Dermis blood vessel endothelial cell (primary cell): ENCODE measurements around the gene GPC6. TPM values are rescaled to one million over a fixed set of nuclear protein-coding genes. Genes with fewer than 3 reads are reported as not detected.
"Not testable (repeated sequence)": the region's sequence is repeated elsewhere in the genome, so short reads cannot be mapped to it uniquely, and the experiment has no call there.

ENCODE experiments used
- DNase-seq: peaks from one replicate; pipeline ENCODE4 v3.0.0; 2010
- total RNA-seq: library from RNA; depleted of rRNA; stranded (reverse); fragments of >200 nt; gene quantifications from 2 replicates; pipeline ENCODE4 v1.2.3, GENCODE V29; 2014

GPC6 gene
- total RNA-seq, 1 donor from 2014 or later, result 0.17 TPM

- no peak for DNase-seq
Measured at GRCh38 chr13:93270769-93271742, 44.4 kb downstream of the GPC6 start.

GRCh38 chr13:93279982-93280381 lies 53.4 kb downstream of the GPC6 start:
- no peak for DNase-seq

GRCh38 chr13:93280688-93281087 lies 54.1 kb downstream of the GPC6 start:
- no peak for DNase-seq

GRCh38 chr13:93283255-93283654 lies 56.6 kb downstream of the GPC6 start:
- no peak for DNase-seq

GRCh38 chr13:93284064-93284463 lies 57.5 kb downstream of the GPC6 start:
- DNase-seq, result no peak

- no peak for DNase-seq
Measured at GRCh38 chr13:93286047-93286446, 59.4 kb downstream of the GPC6 start.

- DNase-seq, result no peak
Measured at GRCh38 chr13:93289053-93289452, 62.4 kb downstream of the GPC6 start.

- no peak for DNase-seq
Measured at GRCh38 chr13:93289842-93290241, 63.2 kb downstream of the GPC6 start.

GRCh38 chr13:93290503-93290902 lies 63.9 kb downstream of the GPC6 start:
- no peak for DNase-seq

GRCh38 chr13:93292366-93292765 lies 65.8 kb downstream of the GPC6 start:
- no peak for DNase-seq

GRCh38 chr13:93293710-93294109 lies 67.1 kb downstream of the GPC6 start:
- no peak for DNase-seq

- no peak for DNase-seq
Measured at GRCh38 chr13:93296584-93296983, 70.0 kb downstream of the GPC6 start.

- DNase-seq, result no peak
Measured at GRCh38 chr13:93298713-93299112, 72.1 kb downstream of the GPC6 start.

- no peak for DNase-seq
Measured at GRCh38 chr13:93304134-93304533, 77.5 kb downstream of the GPC6 start.

GRCh38 chr13:93304868-93305613 lies 78.4 kb downstream of the GPC6 start:
- DNase-seq, result no peak

GRCh38 chr13:93305886-93306285 lies 79.3 kb downstream of the GPC6 start:
- no peak for DNase-seq

- no peak for DNase-seq
Measured at GRCh38 chr13:93307136-93307535, 80.5 kb downstream of the GPC6 start.

- DNase-seq, result no peak
Measured at GRCh38 chr13:93307651-93308050, 81.0 kb downstream of the GPC6 start.

GRCh38 chr13:93309886-93310523 lies 83.4 kb downstream of the GPC6 start:
- DNase-seq, result no peak

- no peak for DNase-seq
Measured at GRCh38 chr13:93316841-93317240, 90.2 kb downstream of the GPC6 start.

GRCh38 chr13:93318534-93319254 lies 92.1 kb downstream of the GPC6 start:
- no peak for DNase-seq

- no peak for DNase-seq
Measured at GRCh38 chr13:93320942-93321341, 94.3 kb downstream of the GPC6 start.

- DNase-seq, result not testable (repeated sequence)
Measured at GRCh38 chr13:93323880-93324279, 97.3 kb downstream of the GPC6 start.
